Measurements from ENCODE around the gene PLGRKT. TPM values are rescaled to one million over a fixed set of nuclear protein-coding genes. Genes with fewer than 3 reads are reported as not detected.
A peak's percentile ranks its signal among the peaks of the same experiment; 100 is the strongest.

The PLGRKT gene
- total and polyA plus RNA-seq, 4 donors: 11.7 to 28.4 (median 22.2) TPM

GRCh38 chr9:5443850-5444249 lies 6.1 kb upstream of the PLGRKT start:
- 72 to 75% methylated on average over 2 of the region's 2 CpGs for WGBS, 2 donors
- no peak overlapping the region for H3K4me3 ChIP-seq
- H3K27me3 ChIP-seq (ENCODE audit: control insufficient read depth in 3 of 3, insufficient read depth in 3 of 3, low read length in 2 of 3): no peaks in the 10 kb centered on the region
- H3K4me1 ChIP-seq (ENCODE audit: control insufficient read depth in 5 of 5, insufficient read depth in 5 of 5, low read length in 5 of 5): peaks cover 0 to 5% (median 0%) of the 10 kb centered on the region in 5 donors
- H3K9ac ChIP-seq (ENCODE audit: insufficient read depth in 1 of 2, low read length in 2 of 2): no peak overlapping the region
- no peaks in the 10 kb centered on the region for H3K36me3 ChIP-seq (ENCODE audit: control insufficient read depth in 4 of 4, insufficient read depth in 4 of 4, low read length in 4 of 4)
- no peak overlapping the region for H3K27ac ChIP-seq (ENCODE audit: low read depth in 1 of 2, low read length in 1 of 2)
- H3K9me3 ChIP-seq (ENCODE audit: control insufficient read depth in 4 of 4, insufficient read depth in 3 of 4, low read length in 3 of 4): no peaks in the 10 kb centered on the region
- TF ChIP-seq CTCF (IDR thresholded peaks at IDR 0.05; ENCODE audit: control extremely low read depth, extremely low read depth): no peak
- ATAC-seq (ENCODE audit: insufficient read depth, low FRiP score) (no peak), DNase-seq (no peak)

GRCh38 chr9:5442400-5443011 lies 4.8 kb upstream of the PLGRKT start:
- H3K27ac ChIP-seq (ENCODE audit: low read depth in 1 of 2, low read length in 1 of 2): no peak overlapping the region
- no peaks in the 10 kb centered on the region for H3K9me3 ChIP-seq (ENCODE audit: control insufficient read depth in 4 of 4, insufficient read depth in 3 of 4, low read length in 3 of 4)
- H3K9ac ChIP-seq (ENCODE audit: insufficient read depth in 1 of 2, low read length in 2 of 2): no peak overlapping the region
- ATAC-seq (ENCODE audit: insufficient read depth, low FRiP score) (no peak), DNase-seq (peak; percentile 32 to 67 (median 50))
- H3K4me1 ChIP-seq (ENCODE audit: control insufficient read depth in 5 of 5, insufficient read depth in 5 of 5, low read length in 5 of 5): peaks cover 0 to 9% (median 5%) of the 10 kb centered on the region in 5 donors
- H3K36me3 ChIP-seq (ENCODE audit: control insufficient read depth in 4 of 4, insufficient read depth in 4 of 4, low read length in 4 of 4): no peaks in the 10 kb centered on the region
- WGBS, 2 donors: 40 to 51% methylated on average over 2 of the region's 2 CpGs
- H3K4me3 ChIP-seq: no peak overlapping the region
- no peaks in the 10 kb centered on the region for H3K27me3 ChIP-seq (ENCODE audit: control insufficient read depth in 3 of 3, insufficient read depth in 3 of 3, low read length in 2 of 3)
- TF ChIP-seq CTCF (IDR thresholded peaks at IDR 0.05; ENCODE audit: control extremely low read depth, extremely low read depth): peak; percentile 48

- Histone ChIP-seq H3K4me1 (ENCODE audit: control insufficient read depth in 5 of 5, insufficient read depth in 5 of 5, low read length in 5 of 5) (peaks cover 0 to 16% (median 9%) of the 10 kb centered on the region in 5 donors), H3K27me3 (ENCODE audit: control insufficient read depth in 3 of 3, insufficient read depth in 3 of 3, low read length in 2 of 3) (no peaks in the 10 kb centered on the region), H3K4me3 (no peak overlapping the region), H3K36me3 (ENCODE audit: control insufficient read depth in 4 of 4, insufficient read depth in 4 of 4, low read length in 4 of 4) (peaks cover 0 to 2% (median 0%) of the 10 kb centered on the region in 4 donors), H3K9ac (ENCODE audit: insufficient read depth in 1 of 2, low read length in 2 of 2) (no peak overlapping the region), H3K27ac (ENCODE audit: low read depth in 1 of 2, low read length in 1 of 2) (no peak overlapping the region), H3K9me3 (ENCODE audit: control insufficient read depth in 4 of 4, insufficient read depth in 3 of 4, low read length in 3 of 4) (no peaks in the 10 kb centered on the region)
- ATAC-seq (ENCODE audit: insufficient read depth, low FRiP score) (no peak), DNase-seq (no peak)
- 89 to 97% methylated on average over 2 of the region's 2 CpGs for WGBS, 2 donors
- no peak for TF ChIP-seq CTCF (IDR thresholded peaks at IDR 0.05; ENCODE audit: control extremely low read depth, extremely low read depth)
Observed at GRCh38 chr9:5441043-5441442, 3.3 kb upstream of the PLGRKT start.

- H3K27me3 ChIP-seq (ENCODE audit: control insufficient read depth in 3 of 3, insufficient read depth in 3 of 3, low read length in 2 of 3): no peaks in the 10 kb centered on the region
- no peak overlapping the region for H3K27ac ChIP-seq (ENCODE audit: low read depth in 1 of 2, low read length in 1 of 2)
- no peak overlapping the region for H3K9ac ChIP-seq (ENCODE audit: insufficient read depth in 1 of 2, low read length in 2 of 2)
- DNase-seq (no peak), ATAC-seq (ENCODE audit: insufficient read depth, low FRiP score) (no peak)
- H3K4me1 ChIP-seq (ENCODE audit: control insufficient read depth in 5 of 5, insufficient read depth in 5 of 5, low read length in 5 of 5): peaks cover 0 to 16% (median 9%) of the 10 kb centered on the region in 5 donors
- 86 to 89% methylated on average over 3 of the region's 3 CpGs for WGBS, 2 donors
- peaks cover 0 to 9% (median 2%) of the 10 kb centered on the region in 4 donors for H3K36me3 ChIP-seq (ENCODE audit: control insufficient read depth in 4 of 4, insufficient read depth in 4 of 4, low read length in 4 of 4)
- H3K4me3 ChIP-seq: no peak overlapping the region
- TF ChIP-seq CTCF (IDR thresholded peaks at IDR 0.05; ENCODE audit: control extremely low read depth, extremely low read depth): no peak
- H3K9me3 ChIP-seq (ENCODE audit: control insufficient read depth in 4 of 4, insufficient read depth in 3 of 4, low read length in 3 of 4): no peaks in the 10 kb centered on the region
Observed at GRCh38 chr9:5440426-5440825, 2.7 kb upstream of the PLGRKT start.
